CD4-positive, alpha-beta T cell (primary cell): ENCODE results near the gene TUBG1. TPM values are rescaled to one million over a fixed set of nuclear protein-coding genes. Genes with fewer than 3 reads are reported as not detected.
A peak's percentile ranks its signal among the peaks of the same experiment; 100 is the strongest.

ENCODE experiments used
- ATAC-seq: fragments of 200-7000 bp; cut with Tn5 transposase; one replicate; pipeline ENCODE4 v1.10.0; 2022; ENCODE audit warnings: mild to moderate bottlenecking; ENCODE audit not compliant: poor library complexity
- CTCF ChIA-PET: fragments of 350-600 bp; sonication (Branson Sonifier 250); formaldehyde crosslinking; loops from one replicate; lab custom pipeline; 2021; ENCODE audit warnings: antibody characterized with exemption, inconsistent platforms; lab: Charles Lee
- POLR2A ChIA-PET: fragments of 350-600 bp; sonication (Branson Sonifier 250); formaldehyde crosslinking; loops from one replicate; lab custom pipeline; 2021; ENCODE audit warnings: antibody characterized with exemption, inconsistent platforms; lab: Charles Lee
- DNase-seq, 14 experiments: peaks; one replicate each; pipeline ENCODE4 v3.0.0-alpha.2; 2013 to 2020; ENCODE audit warnings: mixed read lengths in 2 of 14
- H3K27ac ChIP-seq, 2 donors: one replicate each; pipeline versions ENCODE4 v1.5.1 to v1.7.0; 2013; ENCODE audit warnings: low read length in 2 of 2, low read depth in 1 of 2, mild to moderate bottlenecking in 1 of 2
- H3K27me3 ChIP-seq, 2 experiments: 1 replicate in 1 of 2; 2 replicates in 1 of 2; pipeline versions ENCODE4 v1.6.1 to v1.7.0; 2013; ENCODE audit warnings: low read length in 2 of 2, control low read depth in 1 of 2, mild to moderate bottlenecking in 1 of 2, moderate library complexity in 1 of 2; ENCODE audit not compliant: insufficient read depth in 2 of 2, control insufficient read depth in 1 of 2
- H3K36me3 ChIP-seq: one replicate; pipeline ENCODE4 v1.6.1; 2013; ENCODE audit warnings: low read length, control low read depth; ENCODE audit not compliant: insufficient read depth
- H3K4me1 ChIP-seq: one replicate; pipeline ENCODE4 v1.6.1; 2013; ENCODE audit warnings: low read length, control low read depth; ENCODE audit not compliant: insufficient read depth
- H3K4me3 ChIP-seq: one replicate; pipeline ENCODE4 v1.5.1; 2013; ENCODE audit warnings: mild to moderate bottlenecking, low read length, moderate library complexity
- H3K9me3 ChIP-seq, 2 experiments: 1 replicate in 1 of 2; 2 replicates in 1 of 2; pipeline versions ENCODE4 v1.6.1 to v1.7.0; 2013; ENCODE audit warnings: low read length in 2 of 2, mild to moderate bottlenecking in 2 of 2, control low read depth in 1 of 2, moderate library complexity in 1 of 2; ENCODE audit not compliant: control insufficient read depth in 1 of 2, insufficient read depth in 1 of 2
- H3K27ac Mint-ChIP-seq: one replicate; pipeline ENCODE4 v1.8.0; 2020; ENCODE audit warnings: mixed read lengths
- H3K27me3 Mint-ChIP-seq: one replicate; pipeline ENCODE4 v1.8.0; 2021; ENCODE audit warnings: mixed read lengths
- H3K36me3 Mint-ChIP-seq: one replicate; pipeline ENCODE4 v1.8.0; 2021; ENCODE audit warnings: low read depth, mixed read lengths
- H3K4me1 Mint-ChIP-seq: one replicate; pipeline ENCODE4 v1.8.0; 2021; ENCODE audit warnings: low read depth, mixed read lengths
- H3K4me3 Mint-ChIP-seq: one replicate; pipeline ENCODE4 v1.8.0; 2020; ENCODE audit warnings: mild to moderate bottlenecking, mixed read lengths
- H3K9me3 Mint-ChIP-seq: one replicate; pipeline ENCODE4 v1.8.0; 2020; ENCODE audit warnings: mixed read lengths
- CTCF ChIP-seq: fragments of 200-600 bp; IDR thresholded peaks from one replicate; pipeline ENCODE4 v1.8.0; 2022; ENCODE audit warnings: antibody characterized with exemption, mild to moderate bottlenecking
- intact Hi-C, 2 experiments: fragments of 100-400 bp; cut with DNase I in 1 of 2; cut with micrococcal nuclease in 1 of 2; formaldehyde crosslinking; loops; one replicate each; pipeline versions ENCODE4 v1.15.1 to v1.9.0; 2023 to 2025; cut with DNase I, micrococcal nuclease
- total RNA-seq, 174 experiments: library from RNA in 2 of 174; stranded (reverse) in 2 of 174; gene quantifications; one replicate each; pipeline ENCODE4 v1.2.3 and lab custom pipeline; 2021 to 2026

TUBG1 gene
- total RNA-seq, 2 experiments from 2014 or later = 7.3 to 8.5 TPM

DNA sequence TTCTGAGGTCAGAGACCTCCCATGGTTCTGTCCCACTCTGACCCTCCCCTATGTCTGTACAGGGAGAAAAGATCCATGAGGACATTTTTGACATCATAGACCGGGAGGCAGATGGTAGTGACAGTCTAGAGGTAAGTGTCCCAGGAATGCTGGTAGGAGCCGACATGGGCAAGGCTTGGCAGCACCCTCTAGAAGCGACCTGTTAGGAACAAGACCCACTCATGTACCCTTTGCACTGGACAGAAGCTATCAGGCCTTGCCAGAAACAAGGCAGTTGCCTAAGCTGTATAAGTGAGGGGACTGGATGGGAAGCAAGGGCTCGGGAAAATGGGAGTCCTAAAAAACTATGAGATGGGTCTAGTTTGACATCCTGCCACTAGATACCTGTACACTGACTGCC is 2.5 kb downstream of the TUBG1 start:
- DNase-seq = no peak
- peaks cover 55% of the 10 kb centered on the region for H3K36me3 Mint-ChIP-seq

DNA sequence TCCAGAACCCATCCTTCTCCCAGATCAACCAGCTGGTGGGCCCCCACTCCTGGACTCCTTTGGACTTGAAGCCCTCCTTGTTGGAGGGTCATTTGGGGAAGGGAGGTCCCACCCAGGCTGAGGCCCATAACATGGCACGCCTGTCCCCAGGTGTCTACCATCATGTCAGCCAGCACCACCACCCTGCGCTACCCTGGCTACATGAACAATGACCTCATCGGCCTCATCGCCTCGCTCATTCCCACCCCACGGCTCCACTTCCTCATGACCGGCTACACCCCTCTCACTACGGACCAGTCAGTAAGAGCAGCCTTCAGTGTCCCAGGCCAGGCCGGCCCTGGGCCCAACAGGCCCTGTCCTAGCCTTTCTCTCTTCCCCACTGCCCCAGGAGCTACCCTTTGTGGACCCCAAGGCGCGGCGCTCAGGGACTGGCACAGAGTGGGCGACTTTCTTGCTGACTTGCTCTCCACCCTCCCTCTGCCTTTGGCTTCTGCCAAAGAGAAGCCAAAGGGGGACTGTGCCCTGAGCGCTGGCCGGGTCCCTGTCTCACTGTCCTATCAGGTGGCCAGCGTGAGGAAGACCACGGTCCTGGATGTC is 4.3 kb downstream of the TUBG1 start:
- Mint-ChIP-seq H3K4me3 (no peak overlapping the region), H3K27ac (no peak overlapping the region), H3K9me3 (no peaks in the 10 kb centered on the region), H3K36me3 (peaks cover 47% of the 10 kb centered on the region), H3K27me3 (no peaks in the 10 kb centered on the region), H3K4me1 (peaks cover 8% of the 10 kb centered on the region)
- Histone ChIP-seq H3K36me3 (peaks cover 33% of the 10 kb centered on the region), H3K4me1 (peaks cover 19% of the 10 kb centered on the region), H3K4me3 (no peak overlapping the region), H3K27me3 (no peaks in the 10 kb centered on the region), H3K9me3 (no peaks in the 10 kb centered on the region), H3K27ac (no peak overlapping the region)
- TF ChIP-seq CTCF = no peak
- ChIA-PET CTCF (interaction anchor here (0.7 kb wide), 1 partner anchor 13 kb away, joined by 3 read pairs; no protein-coding TSS in a partner anchor), POLR2A (no interaction called here)
- intact Hi-C loops = no loop called here
- DNase-seq = no peak
- no peak for ATAC-seq

More for the DNA sequence above, 2.5 kb downstream of the TUBG1 start:
- Histone ChIP-seq H3K36me3 (peaks cover 33% of the 10 kb centered on the region), H3K27ac (no peak overlapping the region), H3K4me1 (peaks cover 19% of the 10 kb centered on the region), H3K4me3 (no peak overlapping the region), H3K27me3 (no peaks in the 10 kb centered on the region), H3K9me3 (no peaks in the 10 kb centered on the region)
- H3K4me3 Mint-ChIP-seq = peak overlapping the region; percentile 76
- peaks cover 24% of the 10 kb centered on the region for H3K4me1 Mint-ChIP-seq
- intact Hi-C loops = no loop called here
- no peak for TF ChIP-seq CTCF
- H3K27ac Mint-ChIP-seq = no peak overlapping the region
- ATAC-seq = no peak
- CTCF ChIA-PET = no interaction called here
- H3K27me3 Mint-ChIP-seq = no peaks in the 10 kb centered on the region
- POLR2A ChIA-PET = interaction anchor here (0.8 to 0.9 kb wide), 2 partner anchors 45 to 223 kb away, joined by 3 read pairs; no protein-coding TSS in a partner anchor
- H3K9me3 Mint-ChIP-seq = no peaks in the 10 kb centered on the region

GRCh38 chr17:42617956-42618431 is 8.5 kb downstream of the TUBG1 start:
- Mint-ChIP-seq H3K36me3 (peaks cover 26% of the 10 kb centered on the region), H3K4me1 (no peaks in the 10 kb centered on the region), H3K27me3 (no peaks in the 10 kb centered on the region), H3K4me3 (no peak overlapping the region), H3K27ac (no peak overlapping the region), H3K9me3 (no peaks in the 10 kb centered on the region)
- ATAC-seq = no peak
- ChIA-PET CTCF (interaction anchor here (1.7 kb wide), 1 partner anchor 40 kb away, joined by 4 read pairs; no protein-coding TSS in a partner anchor), POLR2A (interaction anchor here (0.6 to 1.2 kb wide), 2 partner anchors 9 to 82 kb away, joined by 3 to 4 read pairs; partner anchors contain the start of genes NAGLU, RETREG3 and TUBG1)
- Histone ChIP-seq H3K4me3 (no peak overlapping the region), H3K36me3 (peaks cover 23% of the 10 kb centered on the region), H3K4me1 (peaks cover 8% of the 10 kb centered on the region), H3K9me3 (no peaks in the 10 kb centered on the region), H3K27ac (no peak overlapping the region), H3K27me3 (no peaks in the 10 kb centered on the region)
- TF ChIP-seq CTCF = no peak
- intact Hi-C loops = no loop called here
- no peak for DNase-seq
